ENCODE data around the gene AKAP13.

DNA sequence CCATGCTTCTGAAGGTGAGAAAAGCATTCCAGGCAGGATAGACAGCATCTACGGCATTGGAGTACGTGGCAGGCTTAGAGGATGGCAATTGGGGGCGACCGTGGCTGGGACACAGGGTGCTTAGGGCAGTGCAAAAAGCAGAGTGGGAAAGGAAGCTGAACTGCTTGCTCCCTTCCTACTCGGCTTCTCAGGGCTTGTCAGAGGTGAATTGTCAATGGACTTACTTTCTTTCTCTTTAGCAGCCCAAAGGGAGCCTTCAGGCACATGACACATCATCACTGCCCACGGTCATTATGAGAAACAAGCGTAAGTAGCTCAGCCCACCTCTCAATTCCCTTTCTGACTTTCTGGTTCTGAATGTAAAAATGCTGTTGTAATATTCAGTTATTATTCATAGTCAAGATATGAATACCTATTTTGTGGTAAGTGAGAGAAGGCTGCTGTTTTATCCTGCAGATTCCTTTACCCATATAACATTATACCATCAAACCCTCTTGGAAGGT is 330.0 kb downstream of the AKAP13 start:
- TF ChIP-seq POLR2A (IDR thresholded peaks at IDR 0.05): no peak
- TF ChIP-seq, protein P1, sequence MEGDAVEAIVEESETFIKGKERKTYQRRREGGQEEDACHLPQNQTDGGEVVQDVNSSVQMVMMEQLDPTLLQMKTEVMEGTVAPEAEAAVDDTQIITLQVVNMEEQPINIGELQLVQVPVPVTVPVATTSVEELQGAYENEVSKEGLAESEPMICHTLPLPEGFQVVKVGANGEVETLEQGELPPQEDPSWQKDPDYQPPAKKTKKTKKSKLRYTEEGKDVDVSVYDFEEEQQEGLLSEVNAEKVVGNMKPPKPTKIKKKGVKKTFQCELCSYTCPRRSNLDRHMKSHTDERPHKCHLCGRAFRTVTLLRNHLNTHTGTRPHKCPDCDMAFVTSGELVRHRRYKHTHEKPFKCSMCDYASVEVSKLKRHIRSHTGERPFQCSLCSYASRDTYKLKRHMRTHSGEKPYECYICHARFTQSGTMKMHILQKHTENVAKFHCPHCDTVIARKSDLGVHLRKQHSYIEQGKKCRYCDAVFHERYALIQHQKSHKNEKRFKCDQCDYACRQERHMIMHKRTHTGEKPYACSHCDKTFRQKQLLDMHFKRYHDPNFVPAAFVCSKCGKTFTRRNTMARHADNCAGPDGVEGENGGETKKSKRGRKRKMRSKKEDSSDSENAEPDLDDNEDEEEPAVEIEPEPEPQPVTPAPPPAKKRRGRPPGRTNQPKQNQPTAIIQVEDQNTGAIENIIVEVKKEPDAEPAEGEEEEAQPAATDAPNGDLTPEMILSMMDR (IDR thresholded peaks at IDR 0.05): no peak

All from testis (tissue), 2 donors.